ENCODE results near the gene CEP85L.
"Not testable (repeated sequence)": the region's sequence is repeated elsewhere in the genome, so short reads cannot be mapped to it uniquely, and the experiment has no call there.

- not testable (repeated sequence) for TF ChIP-seq CTCF (conservative IDR thresholded peaks at IDR 0.05; ENCODE audit: low read length); EZH2phosphoT487 (IDR thresholded peaks at IDR 0.05; ENCODE audit: borderline replicate concordance, low read depth, low read length)
Measured at GRCh38 chr6:118434147-118434546, 217.2 kb downstream of the CEP85L start.

Measured in OCI-LY7 (cell line).